NT2/D1 (cell line): ENCODE data around the gene AIP.

ENCODE experiments used
- DNase-seq: peaks from one replicate; pipeline ENCODE4 v3.0.0-alpha.2; 2011; ENCODE audit warnings: low read depth, low spot score
- H3K27me3 ChIP-seq: 2 replicates; pipeline ENCODE4 v1.6.0; 2011; ENCODE audit warnings: mild to moderate bottlenecking; ENCODE audit not compliant: insufficient read length, insufficient read depth
- H3K36me3 ChIP-seq: 2 replicates; pipeline ENCODE4 v1.6.1; 2011; ENCODE audit warnings: mild to moderate bottlenecking, low read length, mixed read lengths; ENCODE audit not compliant: insufficient read depth, insufficient read length
- H3K4me1 ChIP-seq: 2 replicates; pipeline ENCODE4 v1.5.1; 2011; ENCODE audit not compliant: insufficient read depth, insufficient read length
- H3K4me3 ChIP-seq: 2 replicates; pipeline ENCODE4 v1.5.1; 2011; ENCODE audit warnings: low read depth; ENCODE audit not compliant: insufficient read length
- H3K9ac ChIP-seq: 2 replicates; pipeline ENCODE4 v1.6.0; 2011; ENCODE audit warnings: low read depth; ENCODE audit not compliant: insufficient read length
- H3K9me3 ChIP-seq: 2 replicates; pipeline ENCODE4 v1.5.1; 2011; ENCODE audit warnings: mild to moderate bottlenecking, low read length; ENCODE audit not compliant: insufficient read depth
- SUZ12 ChIP-seq: IDR thresholded peaks from 2 replicates; pipeline ENCODE4 v1.6.1; 2011; ENCODE audit not compliant: insufficient read length, insufficient read depth; ENCODE audit errors: extremely low read depth
- YY1 ChIP-seq: IDR thresholded peaks from 2 replicates; pipeline ENCODE4 v1.6.1; 2011; ENCODE audit not compliant: insufficient read length, insufficient read depth
- ZNF274 ChIP-seq: IDR thresholded peaks from 2 replicates; pipeline ENCODE4 v1.6.1; 2011; ENCODE audit warnings: mild to moderate bottlenecking, low read depth, low read length

AIP gene

DNA sequence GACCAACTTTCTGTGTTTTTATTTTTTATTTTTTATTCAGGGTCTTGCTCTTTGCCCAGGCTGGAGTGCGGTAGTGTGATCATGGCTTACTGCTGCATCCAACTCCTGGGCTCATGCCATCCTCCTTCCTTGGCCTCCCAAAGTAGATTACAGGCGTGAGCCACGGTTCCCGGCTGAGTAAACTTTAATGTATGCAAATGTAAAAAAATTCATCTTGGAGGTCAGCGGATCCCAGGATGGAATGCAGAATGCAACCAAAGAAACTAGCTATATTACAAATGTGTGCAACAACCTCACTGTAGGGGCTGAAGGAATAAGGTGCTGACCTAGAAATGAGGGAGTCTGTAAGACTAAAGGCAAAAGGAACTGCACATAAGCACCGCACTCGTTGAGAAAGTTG, 31.3 kb downstream of the AIP start:
- DNase-seq, result no peak
- no peak for TF ChIP-seq ZNF274
- no peak for TF ChIP-seq YY1
- TF ChIP-seq SUZ12, result no peak
- Histone ChIP-seq H3K36me3 (no peaks in the 10 kb centered on the region), H3K9me3 (no peaks in the 10 kb centered on the region), H3K4me1 (no peaks in the 10 kb centered on the region), H3K9ac (no peak overlapping the region), H3K27me3 (peaks cover 4% of the 10 kb centered on the region), H3K4me3 (no peak overlapping the region)

DNA sequence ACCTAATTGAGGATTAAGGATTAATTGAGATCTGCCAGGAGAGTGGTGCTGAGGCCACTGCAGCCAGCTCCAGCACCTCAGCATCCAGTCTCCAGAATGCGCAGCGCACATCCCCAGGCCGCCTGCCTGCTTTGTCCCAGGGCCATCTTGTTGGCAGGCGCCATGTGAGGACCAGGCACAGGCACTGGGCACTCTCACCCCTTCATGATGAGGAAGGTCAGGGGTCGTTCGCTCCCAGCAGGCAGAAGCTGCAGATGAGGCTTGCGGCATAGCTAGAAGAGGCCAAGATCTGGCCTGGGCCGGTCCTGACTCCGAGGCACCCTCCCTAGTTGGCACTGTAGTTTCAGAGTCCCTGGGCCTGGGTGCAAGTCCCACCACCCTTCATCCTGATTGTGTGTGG, 34.0 kb downstream of the AIP start:
- Histone ChIP-seq H3K4me1 (peaks cover 3% of the 10 kb centered on the region), H3K36me3 (no peaks in the 10 kb centered on the region), H3K27me3 (peaks cover 8% of the 10 kb centered on the region), H3K4me3 (no peak overlapping the region), H3K9ac (no peak overlapping the region), H3K9me3 (no peaks in the 10 kb centered on the region)
- no peak for DNase-seq
- TF ChIP-seq SUZ12, result no peak
- TF ChIP-seq YY1, result no peak

DNA sequence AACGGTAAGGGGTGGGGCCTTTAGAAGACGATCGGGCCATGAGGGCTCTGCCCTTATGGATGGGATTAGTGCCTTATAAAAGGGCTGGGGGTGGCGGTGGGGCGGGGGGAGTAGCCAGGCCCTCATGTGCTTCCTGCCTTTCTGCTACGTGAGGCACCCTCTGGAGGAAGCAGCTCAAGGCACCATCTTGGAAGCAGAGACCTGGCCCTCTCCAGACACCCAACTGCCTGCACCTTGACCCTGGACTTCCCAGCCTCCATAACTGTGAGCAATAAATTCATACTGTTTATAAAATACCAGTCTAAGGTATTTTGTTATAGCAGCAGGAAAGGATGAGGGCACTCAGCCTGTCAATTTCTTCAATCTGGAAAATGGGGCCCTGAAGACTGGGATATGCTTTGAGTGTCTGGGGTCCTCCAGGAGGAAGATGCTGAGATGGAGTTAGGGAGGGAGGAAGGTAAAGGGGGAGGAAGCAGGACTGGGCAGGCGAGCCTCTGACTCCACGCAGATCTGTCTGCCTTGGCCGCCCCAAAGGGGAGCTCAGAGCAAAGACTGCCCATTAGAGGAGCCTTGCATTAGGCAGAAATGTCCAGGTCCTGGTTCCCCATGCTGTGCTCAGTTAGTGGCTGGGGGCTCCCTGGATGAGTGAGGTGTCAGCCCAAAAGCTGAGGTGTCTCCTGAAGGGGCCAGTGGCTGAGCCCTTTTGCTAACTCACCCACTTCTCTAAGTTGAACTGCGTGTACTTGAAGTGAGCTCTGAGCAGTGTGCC, 35.1 kb downstream of the AIP start:
- Histone ChIP-seq H3K9me3 (no peaks in the 10 kb centered on the region), H3K27me3 (peaks cover 8% of the 10 kb centered on the region), H3K4me1 (peaks cover 3% of the 10 kb centered on the region), H3K36me3 (no peaks in the 10 kb centered on the region), H3K9ac (no peak overlapping the region), H3K4me3 (no peak overlapping the region)
- DNase-seq, result no peak
- TF ChIP-seq SUZ12 (no peak), ZNF274 (no peak), YY1 (no peak)

DNA sequence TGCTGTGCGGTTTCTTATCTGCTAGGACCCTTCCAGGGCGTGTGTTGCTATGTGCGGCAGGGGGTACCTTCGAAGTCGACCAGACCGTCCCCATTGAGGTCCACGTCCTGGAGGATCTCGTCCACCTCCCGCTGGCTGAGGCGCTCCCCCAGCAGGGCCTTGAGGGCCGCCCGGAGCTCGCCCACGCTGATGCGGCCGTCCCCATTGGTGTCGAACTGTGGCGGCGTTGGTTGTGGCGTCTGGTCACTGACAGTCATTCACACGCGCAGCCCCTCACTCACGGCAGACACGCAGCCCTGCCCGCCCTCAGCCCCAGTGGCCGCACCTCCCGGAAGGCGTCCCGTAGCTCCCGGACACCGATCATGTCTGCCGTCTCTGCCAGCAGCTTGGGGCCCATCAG, 36.9 kb downstream of the AIP start:
- Histone ChIP-seq H3K9me3 (no peaks in the 10 kb centered on the region), H3K27me3 (peaks cover 8% of the 10 kb centered on the region), H3K4me3 (no peak overlapping the region), H3K36me3 (no peaks in the 10 kb centered on the region), H3K9ac (no peak overlapping the region), H3K4me1 (peaks cover 8% of the 10 kb centered on the region)
- no peak for DNase-seq
- TF ChIP-seq YY1 (no peak), ZNF274 (no peak), SUZ12 (no peak)

DNA sequence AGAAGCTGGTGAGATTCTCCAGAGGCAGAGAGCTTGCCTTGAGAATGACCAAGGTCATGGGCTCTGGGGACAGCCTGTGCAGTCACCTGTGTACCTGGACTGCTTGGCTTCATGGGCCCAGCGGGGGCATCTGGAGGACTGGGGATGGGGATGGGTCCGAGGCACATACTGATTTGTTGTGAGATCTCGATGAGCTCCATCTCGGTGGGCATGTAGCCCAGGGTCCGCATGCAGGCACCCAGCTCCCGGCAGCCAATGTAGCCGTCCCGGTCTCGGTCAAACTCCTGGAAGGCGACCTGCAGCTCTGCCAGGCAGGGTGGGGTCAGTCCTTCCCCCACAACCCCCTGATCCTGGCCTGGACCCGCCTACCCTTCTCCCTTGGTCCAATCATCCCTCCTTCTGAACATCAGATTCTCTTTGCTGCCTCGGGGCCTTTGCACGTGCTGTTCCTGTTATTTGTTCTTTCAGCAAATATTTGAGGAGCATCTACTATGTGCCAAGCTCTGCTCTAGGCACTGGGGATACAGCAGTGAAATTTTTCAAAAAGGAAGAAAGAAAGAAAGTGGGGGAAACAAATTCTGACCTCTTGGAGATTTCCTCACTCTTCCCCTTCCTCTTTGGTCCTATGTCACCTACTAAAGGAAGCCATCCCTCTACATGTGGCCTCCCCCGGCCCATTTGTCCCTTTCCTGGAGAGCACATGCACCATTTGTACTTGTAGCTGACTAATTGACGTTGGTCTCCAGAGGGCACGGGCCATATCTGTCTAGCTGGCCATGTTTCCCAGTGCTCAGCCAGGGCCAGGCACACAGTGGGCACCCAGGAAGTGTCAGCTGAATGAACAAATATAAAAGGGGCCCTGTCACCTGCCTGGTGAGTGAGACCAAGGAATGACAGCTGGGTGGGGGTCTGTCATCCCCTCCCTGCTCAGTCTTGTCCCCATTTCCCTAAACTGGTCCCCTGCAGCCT, 38.3 kb downstream of the AIP start:
- Histone ChIP-seq H3K4me3 (no peak overlapping the region), H3K9me3 (no peaks in the 10 kb centered on the region), H3K4me1 (peaks cover 8% of the 10 kb centered on the region), H3K27me3 (peaks cover 8% of the 10 kb centered on the region), H3K36me3 (no peaks in the 10 kb centered on the region), H3K9ac (no peak overlapping the region)
- no peak for TF ChIP-seq SUZ12
- no peak for TF ChIP-seq ZNF274
- TF ChIP-seq YY1, result no peak
- DNase-seq, result no peak

DNA sequence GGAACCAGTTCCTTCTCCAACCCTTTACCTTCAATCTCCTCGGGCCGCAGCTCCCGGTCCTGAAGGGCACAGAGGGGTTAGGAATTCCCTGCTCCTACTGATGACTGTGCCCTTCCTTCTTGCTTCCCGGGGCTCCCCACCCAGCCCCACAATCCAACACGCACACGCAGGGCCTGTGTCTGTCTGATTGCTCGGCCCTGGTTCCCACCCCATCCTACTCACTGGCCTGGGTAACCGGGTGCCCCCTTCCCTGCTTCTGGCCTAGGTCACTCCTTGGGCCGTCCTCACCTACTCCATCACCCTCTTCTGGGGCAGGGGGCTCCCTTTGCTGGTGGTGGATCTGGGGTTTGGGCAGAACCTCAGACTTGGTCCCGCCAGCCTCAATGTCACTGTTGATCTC, 39.1 kb downstream of the AIP start:
- TF ChIP-seq YY1 (no peak), SUZ12 (no peak), ZNF274 (no peak)

DNA sequence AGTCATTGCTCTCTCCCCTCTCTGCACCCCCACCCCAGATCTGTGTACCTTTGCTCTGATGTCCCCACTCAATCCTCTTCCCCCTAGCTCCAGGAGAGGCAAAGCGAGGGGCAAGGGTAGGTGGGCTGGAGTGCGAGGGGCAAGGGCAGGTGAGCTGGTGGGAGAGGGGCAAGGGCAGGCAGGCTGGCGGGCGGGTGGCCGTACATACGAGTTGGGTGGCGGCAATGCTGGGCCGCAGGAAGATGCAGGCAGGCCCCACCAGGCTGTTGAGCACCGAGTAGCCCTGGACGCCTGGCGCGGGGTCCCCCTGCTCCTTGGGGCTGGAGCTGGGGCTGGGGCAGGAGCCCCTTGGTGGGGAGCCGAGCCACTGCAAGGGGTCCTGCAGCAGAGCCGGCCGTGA, 39.5 kb downstream of the AIP start:
- Histone ChIP-seq H3K4me3 (no peak overlapping the region), H3K4me1 (peaks cover 8% of the 10 kb centered on the region), H3K9ac (no peak overlapping the region), H3K27me3 (peaks cover 8% of the 10 kb centered on the region), H3K36me3 (no peaks in the 10 kb centered on the region), H3K9me3 (no peaks in the 10 kb centered on the region)
- DNase-seq, result no peak
- TF ChIP-seq YY1 (no peak), ZNF274 (no peak), SUZ12 (no peak)

More for the DNA sequence above, 39.1 kb downstream of the AIP start:
- Histone ChIP-seq H3K9me3 (no peaks in the 10 kb centered on the region), H3K9ac (no peak overlapping the region), H3K4me1 (peaks cover 8% of the 10 kb centered on the region), H3K27me3 (peaks cover 8% of the 10 kb centered on the region), H3K4me3 (no peak overlapping the region), H3K36me3 (no peaks in the 10 kb centered on the region)
- no peak for DNase-seq
